Ovary (tissue), 9 donors: ENCODE results near the gene FAM222A. TPM values are rescaled to one million over a fixed set of nuclear protein-coding genes. Genes with fewer than 3 reads are reported as not detected.

ENCODE experiments used
- DNase-seq, 5 donors: peaks; one replicate each; pipeline ENCODE4 v3.0.0-alpha.2; 2019 to 2020
- H3K27ac ChIP-seq, 2 donors: fragments of 200-600 bp; one replicate each; pipeline versions ENCODE4 v1.5.1 to v1.8.0; 2019 to 2022
- H3K27me3 ChIP-seq: fragments of 200-600 bp; one replicate; pipeline ENCODE4 v1.8.0; 2022
- H3K36me3 ChIP-seq: fragments of 200-600 bp; sonication (generic); one replicate; pipeline ENCODE4 v1.5.1; 2019
- H3K4me1 ChIP-seq: one replicate; pipeline ENCODE4 v1.8.1; 2013; ENCODE audit warnings: mild to moderate bottlenecking, moderate library complexity; ENCODE audit not compliant: insufficient read depth
- H3K4me3 ChIP-seq: fragments of 200-600 bp; sonication (generic); one replicate; pipeline ENCODE4 v1.5.1; 2017
- H3K9me3 ChIP-seq, 2 donors: fragments of 200-600 bp in 1 of 2; sonication (generic) in 1 of 2; one replicate each; pipeline versions ENCODE4 v1.5.1 to v1.8.1; 2013 to 2019; ENCODE audit warnings: mild to moderate bottlenecking in 1 of 2, moderate library complexity in 1 of 2
- CTCF ChIP-seq, 3 donors: fragments of 450-650 bp in 2 of 3; fragments of 200-600 bp in 1 of 3; IDR thresholded peaks; one replicate each; pipeline versions ENCODE4 v1.5.1 to v1.8.0; 2016 to 2022; ENCODE audit warnings: antibody characterized with exemption in 3 of 3, mild to moderate bottlenecking in 1 of 3
- EP300 ChIP-seq: sonication (generic); formaldehyde crosslinking; IDR thresholded peaks from one replicate; pipeline ENCODE4 v1.6.1; 2017; ENCODE audit warnings: antibody characterized with exemption
- POLR2A ChIP-seq: fragments of 450-650 bp; IDR thresholded peaks from one replicate; pipeline ENCODE4 v1.6.1; 2017; ENCODE audit warnings: antibody characterized with exemption, mild to moderate bottlenecking, moderate library complexity
- WGBS, 3 donors: extraction: QIAGEN DNeasy Blood & Tissue Kit in 1 of 3; methylation state at CpG; one replicate each; pipeline versions ENCODE4 v1.1.5 to v1.1.7; 2013 to 2017; 5-methylcytosine and 5-hydroxymethylcytosine counted together
- intact Hi-C, 4 donors: fragments of 100-400 bp; cut with DNase I; formaldehyde crosslinking; loops; one replicate each; pipeline versions ENCODE4 v1.11.0 to v1.15.1; 2022 to 2023
- polyA plus RNA-seq, 2 donors: library from polyadenylated mRNA; stranded (reverse); fragments of 200-250 nt in 1 of 2; fragments of 350-450 nt in 1 of 2; fragmentation: Illumina TruSeq in 1 of 2; extraction: RNeasy Lipid Tissue Mini Kit (QIAGEN cat#74804) in 1 of 2; gene quantifications; one replicate each; pipeline ENCODE4 v1.2.3, GENCODE V29; 2013 to 2014
- total RNA-seq, 7 donors: library from RNA; depleted of rRNA in 2 of 7; stranded (reverse); fragments of >200 nt in 2 of 7; fragmentation: NEBNext Ultra II Directional in 3 of 7; extraction: Animal tissue kit (Norgen Biotek cat#: 25700) in 3 of 7; gene quantifications; one replicate each; pipeline versions ENCODE4 v1.1.0 to v1.2.4, GENCODE V29; 2016 to 2023
- donor health status: DM: no; HTN: no; CAD: no; lungs with moderate emphysema.
- donor health status: DM: no; HTN: no; CAD: no.
- donor health status: Bipolar disorder and iron deficiency.
- donor health status: DM: yes; HTN: yes; CAD: no.
- donor health status: DM: no; HTN: no; CAD: no.
- donor health status: DM: yes; HTN: yes; CAD: no.

The FAM222A gene
- total and polyA plus RNA-seq, 9 donors = 4.8 to 28.4 (median 13.7) TPM

GRCh38 chr12:109722022-109722720 is 8.5 kb downstream of the FAM222A start:
- Histone ChIP-seq H3K27ac (no peak overlapping the region), H3K4me1 (peaks cover 17% of the 10 kb centered on the region), H3K4me3 (no peak overlapping the region), H3K36me3 (no peaks in the 10 kb centered on the region), H3K27me3 (no peaks in the 10 kb centered on the region), H3K9me3 (no peaks in the 10 kb centered on the region)
- DNase-seq = no peak
- intact Hi-C loops = loop anchor here in 1 of 4 donors (5.0 kb wide), 1 partner anchor 50 kb away; no protein-coding TSS in a partner anchor
- WGBS, 3 donors = 81 to 84% (median 84%) methylated on average over 6 of the region's 6 CpGs
- TF ChIP-seq EP300 (no peak), CTCF (IDR thresholded peaks at IDR 0.05) (no peak), POLR2A (no peak)

GRCh38 chr12:109722721-109723094 is 9.1 kb downstream of the FAM222A start:
- Histone ChIP-seq H3K9me3 (no peaks in the 10 kb centered on the region), H3K36me3 (no peaks in the 10 kb centered on the region), H3K4me1 (peaks cover 15% of the 10 kb centered on the region), H3K27ac (no peak overlapping the region), H3K4me3 (no peak overlapping the region), H3K27me3 (no peaks in the 10 kb centered on the region)
- WGBS, 3 donors = 82 to 88% (median 85%) methylated on average over 9 of the region's 9 CpGs
- intact Hi-C loops = loop anchor here in 1 of 4 donors (5.0 kb wide), 1 partner anchor 50 kb away; no protein-coding TSS in a partner anchor
- DNase-seq = no peak
- no peak for TF ChIP-seq EP300
- no peak for TF ChIP-seq POLR2A
- TF ChIP-seq CTCF (IDR thresholded peaks at IDR 0.05) = no peak

GRCh38 chr12:109723311-109723881 is 9.8 kb downstream of the FAM222A start:
- H3K27ac ChIP-seq = no peak overlapping the region
- WGBS, 3 donors = 71 to 76% (median 73%) methylated on average over 13 of the region's 13 CpGs
- H3K36me3 ChIP-seq = no peaks in the 10 kb centered on the region
- intact Hi-C loops = loop anchor here in 1 of 4 donors (5.0 kb wide), 1 partner anchor 49 kb away; no protein-coding TSS in a partner anchor
- peaks cover 12% of the 10 kb centered on the region for H3K4me1 ChIP-seq
- no peaks in the 10 kb centered on the region for H3K9me3 ChIP-seq
- no peak for TF ChIP-seq POLR2A
- no peak for TF ChIP-seq CTCF (IDR thresholded peaks at IDR 0.05)
- TF ChIP-seq EP300 = no peak
- DNase-seq = peak in 1 of 5 donors; percentile 32
- H3K27me3 ChIP-seq = no peaks in the 10 kb centered on the region
- H3K4me3 ChIP-seq = no peak overlapping the region

GRCh38 chr12:109724321-109724892 is 10.8 kb downstream of the FAM222A start:
- WGBS, 3 donors = 92 to 94% (median 93%) methylated on average over 14 of the region's 14 CpGs
- no peaks in the 10 kb centered on the region for H3K27me3 ChIP-seq
- TF ChIP-seq EP300 (no peak), POLR2A (no peak), CTCF (IDR thresholded peaks at IDR 0.05) (no peak)
- intact Hi-C loops = loop anchor here in 1 of 4 donors (5.0 kb wide), 1 partner anchor 48 kb away; no protein-coding TSS in a partner anchor
- no peak overlapping the region for H3K4me3 ChIP-seq
- DNase-seq = no peak
- H3K9me3 ChIP-seq = no peaks in the 10 kb centered on the region
- H3K4me1 ChIP-seq = peaks cover 12% of the 10 kb centered on the region
- H3K27ac ChIP-seq = no peak overlapping the region
- no peaks in the 10 kb centered on the region for H3K36me3 ChIP-seq
